GM19023 (cell line): ENCODE results near the gene C16orf95.
"Not testable (repeated sequence)": the region's sequence is repeated elsewhere in the genome, so short reads cannot be mapped to it uniquely, and the experiment has no call there.

Experiments used
- ATAC-seq: cut with Tn5 transposase; IDR thresholded peaks from one replicate; pipeline ENCODE4 v1.9.1; 2021; ENCODE audit warnings: mild to moderate bottlenecking, moderate library complexity; ENCODE audit not compliant: unreplicated experiment

Gene C16orf95

GRCh38 chr16:87347932-87348615, 30.9 kb upstream of the C16orf95 start:
- no peak for ATAC-seq

DNA sequence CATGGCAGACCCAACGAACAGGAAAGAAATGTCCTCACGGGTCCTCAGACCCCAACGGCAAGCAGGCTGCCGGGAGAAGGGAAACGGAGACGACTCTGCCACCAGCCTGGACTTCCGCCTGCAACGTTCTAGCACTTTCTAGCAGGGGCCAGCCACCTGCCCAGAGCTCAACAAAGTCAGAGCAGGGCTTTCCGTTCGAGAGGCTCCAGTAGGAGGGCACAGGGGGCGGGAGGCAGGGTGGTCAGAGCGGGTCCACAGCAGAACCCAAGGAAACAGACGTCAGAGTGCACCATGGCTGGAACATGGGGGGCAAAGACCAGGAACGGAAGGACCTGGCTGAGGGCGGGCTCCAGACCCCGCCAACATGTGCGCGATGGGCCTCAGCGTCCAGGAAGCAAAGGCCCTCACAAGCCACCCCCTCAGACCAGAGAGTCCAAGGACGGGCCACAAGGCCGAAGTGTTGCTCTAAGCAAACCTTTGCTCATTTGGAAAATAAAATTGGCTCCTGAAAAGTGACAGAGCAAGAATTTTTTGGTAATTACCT, 29.4 kb upstream of the C16orf95 start:
- ATAC-seq = no peak

GRCh38 chr16:87345726-87346424, 28.7 kb upstream of the C16orf95 start:
- no peak for ATAC-seq

DNA sequence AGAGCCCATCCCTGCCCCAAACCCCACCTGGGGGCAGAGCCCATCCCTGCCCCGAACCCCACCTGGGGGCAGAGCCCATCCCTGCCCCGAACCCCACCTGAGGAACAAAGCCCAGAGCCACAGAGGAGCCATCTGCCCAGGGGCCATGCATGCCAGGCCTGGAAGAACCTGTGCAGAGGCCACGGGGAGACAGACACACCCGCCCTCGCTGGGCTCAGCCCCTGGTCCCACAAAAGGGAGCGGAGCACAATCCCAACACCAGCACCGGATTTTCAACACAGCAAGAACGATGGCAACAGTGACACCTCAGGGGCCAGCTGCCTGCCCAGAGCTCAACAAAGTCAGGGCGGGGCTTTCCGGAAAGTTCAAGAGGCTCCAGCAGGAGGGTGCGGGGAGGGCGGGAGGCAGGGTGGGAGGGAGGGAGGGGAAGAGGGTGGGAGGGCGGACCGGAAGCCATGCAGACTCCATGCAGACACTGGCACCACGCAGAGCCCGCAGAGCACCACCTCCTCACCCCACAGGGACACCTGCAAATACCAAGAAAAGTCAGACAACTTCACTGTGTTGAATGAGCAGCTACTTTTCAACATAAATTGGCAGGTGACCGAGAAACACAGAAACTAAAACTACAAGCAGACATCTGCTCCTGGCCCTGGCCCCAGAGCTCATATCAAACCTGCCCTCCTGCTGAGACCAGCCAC, 27.9 kb upstream of the C16orf95 start:
- no peak for ATAC-seq

DNA sequence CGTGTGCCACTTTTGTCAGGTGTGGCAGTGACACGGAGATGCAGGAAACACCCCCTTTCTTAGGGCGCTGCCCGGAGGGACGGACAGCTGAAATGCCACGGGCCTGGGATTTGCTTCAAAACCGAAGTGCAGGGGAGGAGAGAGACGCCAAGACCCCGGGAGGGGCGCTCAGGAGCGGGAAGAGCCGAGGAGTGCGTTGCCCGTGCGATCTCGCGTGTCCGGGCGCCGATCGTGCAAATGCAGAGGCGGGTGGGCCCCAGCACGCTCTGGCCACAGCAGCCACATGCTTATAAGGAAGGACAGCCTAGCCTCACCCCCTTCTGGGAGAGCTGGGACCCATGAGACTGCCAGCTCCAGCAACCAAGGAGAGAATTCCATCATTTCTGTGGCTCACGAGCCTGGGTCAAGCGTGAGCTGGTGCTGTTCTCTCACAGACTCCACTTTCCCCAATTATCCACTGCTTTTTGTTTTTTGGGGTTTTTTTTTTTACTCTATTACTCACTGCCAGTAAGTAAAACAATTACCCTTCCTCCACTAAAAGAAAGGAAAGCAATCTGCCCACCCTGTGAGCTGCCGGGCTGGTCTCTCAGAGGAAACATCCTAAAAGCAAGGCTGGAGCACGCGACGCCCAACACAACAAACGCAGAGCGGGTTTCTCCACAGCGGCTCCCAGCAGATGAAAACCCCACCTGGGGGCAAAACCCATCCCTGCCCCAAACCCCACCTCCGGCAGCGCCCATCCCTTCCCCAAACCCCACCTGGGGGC, 27.2 kb upstream of the C16orf95 start:
- no peak for ATAC-seq

- ATAC-seq = no peak
Measured at GRCh38 chr16:87343753-87344050, 26.5 kb upstream of the C16orf95 start.

DNA sequence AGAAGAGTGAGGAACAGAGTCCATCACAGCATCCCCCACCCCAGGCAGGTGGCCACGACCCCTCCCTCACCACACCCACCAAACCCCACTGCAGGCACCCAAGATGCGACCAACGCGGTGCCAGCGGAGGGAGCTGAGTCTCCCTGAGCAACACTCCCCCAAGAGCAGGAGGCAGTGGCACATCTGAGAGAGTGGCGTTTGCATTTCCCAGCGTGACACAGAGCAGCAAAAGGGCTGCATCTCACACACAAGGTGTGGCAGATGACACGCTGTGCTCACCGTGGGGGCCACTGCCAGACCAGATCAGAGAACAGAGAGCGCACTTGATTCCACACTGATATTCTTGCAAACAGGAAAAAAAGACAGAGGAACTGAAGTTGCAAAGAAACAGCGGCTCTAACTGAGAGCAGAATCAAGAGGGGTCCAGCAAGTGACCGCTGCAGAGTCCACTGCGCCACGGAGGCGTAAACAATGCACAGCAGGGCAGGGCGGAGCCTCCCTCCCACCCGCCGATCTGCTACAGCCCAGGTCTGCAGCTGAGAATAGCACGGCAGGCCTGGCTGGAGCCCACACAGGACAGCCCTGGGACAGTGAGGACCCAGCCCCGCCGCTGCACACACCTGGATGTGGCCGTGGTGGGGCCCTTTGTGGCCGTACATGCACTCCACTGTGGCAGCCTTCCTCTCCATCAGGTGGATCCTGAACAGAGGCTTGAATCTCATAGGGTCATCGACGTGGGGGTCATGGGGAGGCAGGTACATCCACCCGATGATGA, 26.0 kb upstream of the C16orf95 start:
- no peak for ATAC-seq

- no peak for ATAC-seq
Measured at GRCh38 chr16:87342504-87342903, 25.3 kb upstream of the C16orf95 start.

GRCh38 chr16:87340198-87340597, 23.0 kb upstream of the C16orf95 start:
- ATAC-seq = no peak

DNA sequence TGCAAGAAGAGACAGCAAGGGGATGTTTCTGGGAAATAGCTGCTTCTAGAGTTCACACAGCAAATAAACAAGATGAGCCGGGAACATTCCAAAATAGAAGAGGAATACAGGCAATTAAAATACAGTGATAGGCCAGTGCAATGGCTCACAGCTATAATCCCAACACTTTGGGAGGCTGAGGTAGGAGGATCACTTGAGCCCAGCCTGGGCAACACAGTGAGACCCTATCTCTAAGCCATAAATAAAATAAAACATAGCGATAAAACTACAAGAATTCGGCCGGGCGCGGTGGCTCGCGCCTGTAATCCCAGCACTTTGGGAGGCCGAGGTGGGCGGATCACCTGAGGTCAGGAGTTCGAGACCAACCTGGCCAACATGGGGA, 22.5 kb upstream of the C16orf95 start:
- not testable (repeated sequence) for ATAC-seq

- no peak for ATAC-seq
Measured at GRCh38 chr16:87339086-87339723, 22.0 kb upstream of the C16orf95 start.

GRCh38 chr16:87338155-87338765, 21.1 kb upstream of the C16orf95 start:
- ATAC-seq = no peak

GRCh38 chr16:87337262-87337771, 20.1 kb upstream of the C16orf95 start:
- no peak for ATAC-seq

DNA sequence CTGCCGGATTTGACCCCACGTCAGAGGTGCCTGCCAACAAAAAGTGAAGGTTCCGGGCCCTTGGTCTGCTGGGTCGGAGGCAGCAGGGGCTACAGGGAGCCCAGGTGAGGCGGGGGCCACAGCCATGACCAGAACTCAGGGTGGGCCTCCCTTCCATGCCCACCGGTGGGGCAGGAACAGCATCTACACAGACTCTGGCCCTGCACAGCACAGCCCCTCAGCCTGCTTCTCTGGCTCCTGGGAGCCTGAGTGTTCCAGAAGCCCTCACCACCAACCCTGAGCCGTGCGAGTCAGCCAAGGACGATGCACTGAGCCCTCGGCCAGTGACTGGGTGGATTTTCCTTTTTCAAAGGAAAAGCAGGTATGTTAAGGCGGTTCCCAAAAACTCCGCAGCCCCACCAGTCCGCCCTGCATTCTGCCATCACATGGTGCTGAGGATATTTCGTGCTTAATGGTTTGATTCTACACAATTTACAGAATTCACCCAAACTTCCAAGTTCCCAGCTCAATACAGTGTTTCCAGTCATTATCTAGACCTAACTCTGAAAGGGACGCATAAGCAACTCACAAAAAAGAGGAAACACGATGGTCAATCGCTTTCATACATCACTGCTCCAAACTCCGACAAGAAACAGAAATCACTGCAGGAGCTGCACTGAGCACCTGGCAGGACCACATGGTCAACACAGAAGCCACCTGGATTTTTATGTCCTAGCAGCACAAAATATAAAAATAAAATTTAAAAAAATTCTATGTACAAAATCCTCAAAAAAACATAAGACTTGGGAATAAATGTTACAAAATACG, 19.4 kb upstream of the C16orf95 start:
- no peak for ATAC-seq

DNA sequence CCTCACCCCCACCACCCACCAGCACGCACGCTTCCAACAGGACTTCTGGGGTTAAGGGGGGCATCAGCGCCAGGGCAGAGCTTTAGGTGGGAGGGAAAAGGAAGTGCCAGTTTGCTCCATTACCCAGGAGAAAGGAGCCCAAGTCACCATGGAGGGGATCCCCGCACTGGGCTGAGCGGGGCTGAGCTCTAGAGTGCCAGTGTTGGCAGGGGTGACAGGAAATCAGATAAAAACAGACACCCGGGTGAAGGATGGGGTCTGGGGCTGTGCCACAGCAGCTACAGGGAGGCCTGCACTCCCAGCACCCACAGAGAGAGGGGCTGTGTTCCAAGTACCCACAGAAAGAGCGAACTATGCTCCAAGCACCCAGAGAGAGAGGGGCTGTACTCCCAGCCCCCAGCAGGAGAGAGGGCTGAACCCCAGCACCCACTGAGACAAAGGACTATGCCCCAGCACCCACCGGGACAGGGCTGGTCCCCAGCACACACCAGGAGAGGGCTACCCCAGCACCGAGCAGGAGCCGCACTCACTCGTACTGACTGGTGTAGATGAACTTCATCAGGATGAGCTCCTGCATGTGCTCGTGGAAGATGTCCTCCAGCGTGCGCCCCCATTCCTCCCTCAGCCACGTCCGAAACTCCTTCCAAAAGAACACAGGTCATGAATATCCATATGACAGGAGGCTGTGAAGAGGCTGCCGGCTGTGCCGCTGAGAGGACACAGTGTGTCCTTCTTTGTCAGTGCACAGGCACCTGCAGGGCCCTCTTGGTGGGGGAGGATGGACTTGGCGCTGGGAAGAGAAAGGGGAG, 18.6 kb upstream of the C16orf95 start:
- no peak for ATAC-seq

DNA sequence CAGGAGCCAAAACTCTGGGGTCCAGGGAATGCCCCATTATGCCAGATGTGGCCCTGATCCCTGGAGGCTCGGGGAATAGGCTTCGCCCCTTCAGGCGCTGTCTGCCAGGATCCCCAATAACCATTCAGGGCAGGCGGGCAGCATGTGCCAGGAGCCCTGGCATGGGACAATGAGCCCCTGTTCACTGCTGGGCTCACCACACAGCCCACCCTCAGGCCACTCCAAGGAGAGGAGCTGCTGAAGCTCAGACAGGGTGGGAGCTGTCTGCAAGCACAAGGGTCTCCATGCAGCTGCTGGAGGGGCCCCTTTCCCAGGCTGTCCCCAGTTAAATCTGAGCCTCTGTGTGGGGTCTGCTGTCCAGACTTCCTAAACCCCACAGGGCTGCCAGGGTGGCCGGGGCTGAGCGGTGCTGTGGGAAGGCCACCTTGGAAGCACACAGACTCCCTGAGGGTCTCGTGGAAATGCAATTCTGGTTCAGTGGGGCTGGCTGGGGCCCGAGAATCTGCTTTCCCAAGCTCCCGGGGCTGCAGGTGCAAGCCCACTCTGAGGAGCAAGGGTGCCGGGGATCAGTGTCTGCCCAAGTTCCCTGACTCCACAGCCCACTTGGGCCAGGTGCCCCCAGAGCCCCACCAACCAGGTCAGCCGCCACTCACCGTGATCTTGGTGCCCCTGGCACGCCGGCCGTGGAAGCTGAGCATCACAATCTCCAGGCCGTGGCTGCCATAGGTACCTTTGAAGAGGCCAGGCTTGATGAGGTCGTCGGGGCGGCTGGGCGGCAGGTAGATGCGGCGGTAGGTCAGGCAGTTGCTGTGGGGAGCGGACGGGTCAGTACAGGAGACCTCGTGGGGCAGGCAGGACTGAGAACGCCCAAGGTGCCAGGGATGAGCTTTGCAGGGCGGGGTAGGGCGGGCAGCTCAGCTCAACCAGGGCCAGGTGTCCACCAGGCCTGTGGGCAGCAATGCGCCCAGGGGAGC, 17.7 kb upstream of the C16orf95 start:
- ATAC-seq = no peak
